Thyroid gland (tissue), 4 donors: ENCODE data around the gene PARD3B. TPM values are rescaled to one million over a fixed set of nuclear protein-coding genes. Genes with fewer than 3 reads are reported as not detected.

ENCODE experiments used
- DNase-seq, 2 donors: peaks; one replicate each; pipeline ENCODE4 v3.0.0-alpha.2; 2019
- H3K27ac ChIP-seq, 3 donors: fragments of 200-600 bp; sonication (generic); 1 replicate in 2 of 3; 2 replicates in 1 of 3; pipeline ENCODE4 v1.5.1; 2016 to 2019; ENCODE audit warnings: mild to moderate bottlenecking in 1 of 3, moderate library complexity in 1 of 3
- H3K27me3 ChIP-seq: fragments of 200-600 bp; sonication (generic); one replicate; pipeline ENCODE4 v1.5.1; 2019
- H3K36me3 ChIP-seq, 2 donors: fragments of 200-600 bp; sonication (generic); one replicate each; pipeline ENCODE4 v1.5.1; 2016 to 2019
- H3K4me1 ChIP-seq, 2 donors: fragments of 200-600 bp; sonication (generic); one replicate each; pipeline ENCODE4 v1.5.1; 2017 to 2019
- H3K4me3 ChIP-seq, 3 donors: fragments of 200-600 bp; sonication (generic); replicated peaks in 1 of 3; 1 replicate in 2 of 3; 2 replicates in 1 of 3; pipeline ENCODE4 v1.5.1; 2016; ENCODE audit warnings: mild to moderate bottlenecking in 1 of 3
- H3K9me3 ChIP-seq: fragments of 200-600 bp; sonication (generic); one replicate; pipeline ENCODE4 v1.5.1; 2017
- POLR2A ChIP-seq, 2 donors: fragments of 450-650 bp; IDR thresholded peaks; one replicate each; pipeline ENCODE4 v1.6.1; 2017; ENCODE audit warnings: antibody characterized with exemption in 2 of 2, mild to moderate bottlenecking in 2 of 2, moderate library complexity in 1 of 2
- WGBS, 2 donors: methylation state at CpG; one replicate each; pipeline ENCODE4 v1.1.5; 2017; 5-methylcytosine and 5-hydroxymethylcytosine counted together
- intact Hi-C: fragments of 100-400 bp; cut with DNase I; formaldehyde crosslinking; loops from one replicate; pipeline ENCODE4 v1.15.1; 2023
- total RNA-seq, 4 donors: library from RNA; depleted of rRNA; stranded (reverse); fragments of >200 nt; gene quantifications; one replicate each; pipeline ENCODE4 v1.2.3, GENCODE V29; 2016
- TF ChIP-seq, protein P1 (sequence below), 6 experiments: fragments of 200-600 bp in 3 of 6; fragments of 450-650 bp in 3 of 6; sonication (generic) in 3 of 6; IDR thresholded peaks; one replicate each; pipeline ENCODE4 v1.5.1; 2016 to 2019; ENCODE audit warnings: antibody characterized with exemption in 6 of 6, mild to moderate bottlenecking in 2 of 6, inconsistent platforms in 1 of 6, moderate library complexity in 1 of 6

The PARD3B gene
- total RNA-seq, 4 donors from 2014 or later = 27.0 to 43.4 (median 34.6) TPM

DNA sequence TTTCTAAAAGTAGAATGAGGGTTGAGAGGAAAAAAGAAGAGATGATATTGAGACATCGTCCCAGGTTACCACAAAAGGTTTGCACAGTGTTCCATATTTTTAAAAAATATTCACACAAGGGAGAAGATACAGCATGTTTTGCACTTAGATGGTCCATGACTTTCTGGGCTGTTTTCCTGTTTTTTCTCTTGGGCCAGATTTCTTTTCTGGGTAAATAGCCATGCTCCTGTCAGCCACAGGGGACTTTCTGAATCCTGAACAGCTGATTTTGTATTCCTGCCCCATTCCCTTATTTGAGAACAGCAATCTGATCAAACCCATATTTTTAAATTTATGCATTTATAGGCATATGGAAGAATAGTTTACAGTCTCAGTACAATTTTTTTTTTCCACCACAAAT, 951.1 kb downstream of the PARD3B start:
- no peak overlapping the region for H3K27ac ChIP-seq
- H3K4me3 ChIP-seq = no peak overlapping the region
- H3K27me3 ChIP-seq = no peaks in the 10 kb centered on the region
- intact Hi-C loops = no loop called here
- no peaks in the 10 kb centered on the region for H3K9me3 ChIP-seq
- 94 to 95% methylated on average over 1 of the region's 1 CpG for WGBS, 2 donors
- no peaks in the 10 kb centered on the region for H3K36me3 ChIP-seq
- no peak for DNase-seq
- peaks cover 3 to 5% of the 10 kb centered on the region in 2 donors for H3K4me1 ChIP-seq
- no peak for TF ChIP-seq POLR2A (IDR thresholded peaks at IDR 0.05)
- TF ChIP-seq, protein P1, sequence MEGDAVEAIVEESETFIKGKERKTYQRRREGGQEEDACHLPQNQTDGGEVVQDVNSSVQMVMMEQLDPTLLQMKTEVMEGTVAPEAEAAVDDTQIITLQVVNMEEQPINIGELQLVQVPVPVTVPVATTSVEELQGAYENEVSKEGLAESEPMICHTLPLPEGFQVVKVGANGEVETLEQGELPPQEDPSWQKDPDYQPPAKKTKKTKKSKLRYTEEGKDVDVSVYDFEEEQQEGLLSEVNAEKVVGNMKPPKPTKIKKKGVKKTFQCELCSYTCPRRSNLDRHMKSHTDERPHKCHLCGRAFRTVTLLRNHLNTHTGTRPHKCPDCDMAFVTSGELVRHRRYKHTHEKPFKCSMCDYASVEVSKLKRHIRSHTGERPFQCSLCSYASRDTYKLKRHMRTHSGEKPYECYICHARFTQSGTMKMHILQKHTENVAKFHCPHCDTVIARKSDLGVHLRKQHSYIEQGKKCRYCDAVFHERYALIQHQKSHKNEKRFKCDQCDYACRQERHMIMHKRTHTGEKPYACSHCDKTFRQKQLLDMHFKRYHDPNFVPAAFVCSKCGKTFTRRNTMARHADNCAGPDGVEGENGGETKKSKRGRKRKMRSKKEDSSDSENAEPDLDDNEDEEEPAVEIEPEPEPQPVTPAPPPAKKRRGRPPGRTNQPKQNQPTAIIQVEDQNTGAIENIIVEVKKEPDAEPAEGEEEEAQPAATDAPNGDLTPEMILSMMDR (IDR thresholded peaks at IDR 0.05) = no peak

DNA sequence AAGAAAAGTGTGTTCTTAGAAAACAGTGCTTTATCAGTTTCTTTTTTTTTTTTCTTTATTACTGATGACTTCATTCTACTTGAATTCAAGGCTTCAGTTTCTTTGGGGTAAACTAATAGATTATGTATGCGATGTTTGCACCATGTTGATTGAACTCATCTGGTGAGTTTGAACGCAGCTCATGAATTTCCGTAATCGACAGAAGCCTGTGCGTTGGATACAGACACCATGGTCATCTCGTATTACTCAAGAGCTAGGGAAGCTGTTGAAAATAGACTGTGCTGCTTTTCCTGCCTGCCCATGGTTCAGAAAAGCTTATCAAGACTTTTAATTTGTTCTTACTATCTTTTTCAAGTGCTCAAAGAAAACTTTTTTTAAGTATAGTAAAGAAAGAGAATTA, 951.5 kb downstream of the PARD3B start:
- Histone ChIP-seq H3K4me1 (peaks cover 3 to 5% of the 10 kb centered on the region in 2 donors), H3K27me3 (no peaks in the 10 kb centered on the region), H3K36me3 (no peaks in the 10 kb centered on the region), H3K9me3 (no peaks in the 10 kb centered on the region), H3K4me3 (no peak overlapping the region), H3K27ac (no peak overlapping the region)
- intact Hi-C loops = no loop called here
- 76 to 81% methylated on average over 6 of the region's 6 CpGs for WGBS, 2 donors
- no peak for TF ChIP-seq POLR2A (IDR thresholded peaks at IDR 0.05)
- TF ChIP-seq, protein P1 (IDR thresholded peaks at IDR 0.05) = no peak
- no peak for DNase-seq

DNA sequence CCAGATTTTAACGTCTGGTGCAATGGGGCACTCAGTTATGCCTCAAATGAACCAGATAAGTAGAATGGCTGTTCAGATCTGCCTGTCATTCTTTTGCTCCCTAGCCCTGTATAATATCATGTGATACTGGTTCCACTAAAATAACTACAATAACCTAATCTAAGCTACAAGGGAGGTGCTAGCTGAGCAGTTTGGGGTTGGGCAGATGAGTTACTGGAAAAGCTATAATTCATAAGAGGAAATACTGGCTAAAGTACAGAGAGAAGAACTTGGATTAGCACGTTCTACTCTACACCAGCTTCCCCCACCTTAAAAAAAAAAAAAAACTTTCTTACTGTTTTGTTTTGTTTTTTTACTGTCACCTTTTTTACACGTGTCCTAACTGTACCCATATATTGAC, 953.7 kb downstream of the PARD3B start:
- intact Hi-C loops = no loop called here
- TF ChIP-seq, protein P1 (IDR thresholded peaks at IDR 0.05) = no peak
- no peak for TF ChIP-seq POLR2A (IDR thresholded peaks at IDR 0.05)
- Histone ChIP-seq H3K36me3 (no peaks in the 10 kb centered on the region), H3K4me1 (peaks cover 3 to 5% of the 10 kb centered on the region in 2 donors), H3K4me3 (no peak overlapping the region), H3K9me3 (no peaks in the 10 kb centered on the region), H3K27me3 (no peaks in the 10 kb centered on the region), H3K27ac (no peak overlapping the region)
- WGBS, 2 donors = 56 to 59% methylated on average over 3 of the region's 3 CpGs
- DNase-seq = no peak

DNA sequence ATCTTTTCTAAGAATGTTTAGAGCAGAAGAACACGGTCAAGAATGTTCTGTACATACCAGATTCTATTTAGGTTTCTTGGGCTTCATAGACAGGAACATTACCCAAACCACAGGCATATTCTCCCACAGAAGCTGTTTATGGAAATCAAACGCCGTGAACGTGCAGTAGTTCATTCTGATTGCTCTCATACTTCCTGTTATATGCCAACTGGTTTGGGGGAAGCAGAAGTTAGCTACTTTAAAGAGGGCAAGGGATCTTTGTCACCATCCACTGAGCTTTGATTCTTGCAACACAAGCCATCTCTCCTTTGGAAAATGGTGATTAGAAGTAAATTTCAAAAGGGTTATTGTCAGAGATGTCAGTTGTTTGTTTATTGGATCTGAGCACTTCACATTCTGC, 954.8 kb downstream of the PARD3B start:
- Histone ChIP-seq H3K4me3 (no peak overlapping the region), H3K4me1 (peaks cover 3 to 5% of the 10 kb centered on the region in 2 donors), H3K27ac (no peak overlapping the region), H3K27me3 (no peaks in the 10 kb centered on the region), H3K9me3 (no peaks in the 10 kb centered on the region), H3K36me3 (no peaks in the 10 kb centered on the region)
- intact Hi-C loops = no loop called here
- WGBS, 2 donors = 79 to 90% methylated on average over 4 of the region's 4 CpGs
- TF ChIP-seq, protein P1 (IDR thresholded peaks at IDR 0.05) = no peak
- no peak for TF ChIP-seq POLR2A (IDR thresholded peaks at IDR 0.05)
- no peak for DNase-seq

DNA sequence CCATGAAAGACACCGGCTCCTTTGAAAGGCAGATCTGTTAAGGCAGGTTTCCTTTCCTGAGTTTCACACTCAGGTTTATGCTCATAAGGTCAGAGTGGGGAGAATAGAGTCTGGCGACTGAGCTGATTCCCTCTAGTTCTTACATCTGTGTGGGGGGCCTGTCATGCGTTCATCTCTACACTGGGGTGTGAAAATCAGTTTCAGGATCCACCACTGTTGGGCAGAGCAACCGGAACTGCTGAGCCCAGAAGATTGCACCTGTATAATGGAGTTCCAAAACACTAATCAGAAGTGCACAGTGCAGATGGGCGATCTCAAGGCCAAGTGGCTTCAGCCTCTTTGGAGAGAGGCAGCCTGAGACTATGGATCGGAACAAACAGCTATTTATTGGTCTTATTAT, 955.7 kb downstream of the PARD3B start:
- Histone ChIP-seq H3K27ac (no peak overlapping the region), H3K36me3 (no peaks in the 10 kb centered on the region), H3K27me3 (no peaks in the 10 kb centered on the region), H3K4me3 (no peak overlapping the region), H3K9me3 (no peaks in the 10 kb centered on the region), H3K4me1 (peaks cover 3 to 5% of the 10 kb centered on the region in 2 donors)
- intact Hi-C loops = no loop called here
- 89 to 96% methylated on average over 6 of the region's 6 CpGs for WGBS, 2 donors
- no peak for DNase-seq
- TF ChIP-seq, protein P1 (IDR thresholded peaks at IDR 0.05) = no peak
- no peak for TF ChIP-seq POLR2A (IDR thresholded peaks at IDR 0.05)
